ENCODE data around the gene KLF3.
A peak's percentile ranks its signal among the peaks of the same experiment; 100 is the strongest.
"Not testable (repeated sequence)": the region's sequence is repeated elsewhere in the genome, so short reads cannot be mapped to it uniquely, and the experiment has no call there.

KLF3 gene

DNA sequence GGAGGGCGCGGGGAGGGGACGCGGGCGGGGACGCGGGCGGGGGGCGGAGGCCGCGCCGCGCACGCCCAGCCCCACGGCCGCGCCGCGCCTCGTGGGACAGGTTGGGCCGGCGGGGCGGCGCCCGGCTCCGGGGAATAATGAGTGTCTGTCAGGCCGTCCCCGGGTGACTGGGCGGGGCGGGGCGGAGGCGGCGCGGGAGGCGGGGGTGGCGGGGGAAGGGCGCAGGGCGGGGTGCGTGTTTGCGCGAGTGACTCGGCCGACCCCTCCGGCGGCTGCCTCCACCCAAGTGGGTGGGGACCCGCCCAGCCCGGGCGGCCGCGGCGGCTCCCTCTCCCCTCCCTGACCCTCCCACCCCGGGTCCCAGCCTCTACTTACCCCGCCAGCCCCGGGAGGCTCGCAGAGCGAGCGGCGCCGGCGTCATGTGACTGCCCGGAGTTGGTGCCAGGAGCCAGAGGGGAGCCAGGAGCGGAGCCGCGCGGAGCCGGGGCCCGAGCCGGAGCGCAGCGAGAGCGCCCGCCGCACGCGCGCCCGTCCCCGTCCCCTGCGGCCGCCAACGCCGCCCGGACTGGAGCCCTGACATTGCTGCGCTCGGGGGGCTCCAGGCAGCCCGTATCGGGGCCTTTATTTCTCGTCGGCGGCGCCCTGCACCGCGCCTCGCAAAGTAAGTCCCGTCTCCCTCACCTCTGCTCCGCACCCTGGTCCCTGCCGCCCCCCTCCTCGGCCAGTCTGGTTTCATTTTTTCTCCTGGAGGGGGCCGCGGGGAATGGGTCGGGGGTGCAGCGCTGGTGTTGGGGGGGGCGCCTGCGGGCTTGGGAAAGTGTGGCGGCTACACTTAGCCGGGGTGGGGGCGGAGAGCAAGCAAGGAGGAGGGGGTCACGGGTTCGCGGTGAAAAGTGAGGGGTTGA lies at the start of gene KLF3:
KLF3 (plus strand) TSS at position 399 of the 905 bp plus-strand sequence. CDS start 16,427 bp downstream, outside the sequence.
- peak within 1 kb of the TSS; percentile 97 for H3K27ac ChIP-seq
- DNase-seq (ENCODE audit: low read depth, low spot score), result peak; percentile 74

DNA sequence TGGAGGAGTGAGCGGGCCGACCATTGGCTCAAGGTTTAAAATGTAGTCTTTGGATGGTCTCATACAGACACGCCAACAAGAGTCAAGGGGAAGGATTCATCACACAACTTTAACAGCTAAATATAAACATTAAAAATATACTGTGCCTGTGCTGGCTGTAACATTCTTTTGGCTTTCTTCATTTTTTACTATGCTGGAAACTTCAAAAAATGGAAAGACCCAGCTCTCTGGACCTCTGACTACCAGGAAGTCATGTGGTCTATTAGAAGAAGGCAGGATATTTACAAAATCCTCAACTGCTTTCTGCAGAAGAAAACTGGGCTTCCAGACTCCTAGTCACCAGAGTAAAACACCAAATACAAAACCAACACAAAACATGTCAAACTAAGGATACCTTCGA lies 49.8 kb upstream of the KLF3 start:
- H3K27ac ChIP-seq, result no peak overlapping the region
- DNase-seq (ENCODE audit: low read depth, low spot score), result no peak

DNA sequence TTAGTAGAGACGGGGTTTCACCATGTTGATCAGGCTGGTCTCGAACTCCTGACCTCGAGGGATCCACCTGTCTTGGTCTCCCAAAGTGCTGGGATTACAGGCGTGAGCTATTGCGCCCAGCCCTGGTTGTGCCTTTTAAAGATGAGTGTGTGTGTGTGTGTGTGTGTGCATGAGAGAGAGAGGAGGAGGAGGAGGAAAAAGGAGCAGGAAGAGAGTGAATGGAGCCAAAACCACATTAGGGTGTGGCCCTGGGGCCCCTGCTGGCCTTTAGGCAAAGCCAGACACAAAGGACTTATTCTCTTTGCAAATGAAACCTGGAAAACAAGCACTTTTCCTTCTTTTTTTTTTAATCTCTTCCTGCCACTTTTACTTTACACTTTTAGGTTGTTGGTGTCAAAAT lies 48.2 kb upstream of the KLF3 start:
- H3K27ac ChIP-seq, result no peak overlapping the region
- DNase-seq (ENCODE audit: low read depth, low spot score), result no peak

DNA sequence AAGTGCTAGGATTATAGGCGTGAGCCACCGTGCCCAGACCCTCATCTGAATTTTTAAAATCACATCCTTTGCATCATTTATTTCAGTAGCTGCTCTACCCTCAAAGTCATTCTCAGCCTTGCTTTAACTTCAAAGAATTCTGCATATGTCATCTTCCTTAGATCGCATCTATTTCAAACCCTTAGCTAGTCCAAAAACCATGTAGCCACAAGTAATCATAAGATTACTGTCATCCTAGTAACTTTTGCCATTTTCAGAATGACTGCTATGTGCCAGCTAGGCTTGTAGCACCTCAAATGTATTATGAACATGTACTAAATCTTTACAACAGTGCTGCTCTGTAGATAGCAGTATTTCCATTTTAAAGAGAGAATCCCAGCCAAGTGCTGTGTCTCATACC lies 45.5 kb upstream of the KLF3 start:
- no peak for DNase-seq (ENCODE audit: low read depth, low spot score)

DNA sequence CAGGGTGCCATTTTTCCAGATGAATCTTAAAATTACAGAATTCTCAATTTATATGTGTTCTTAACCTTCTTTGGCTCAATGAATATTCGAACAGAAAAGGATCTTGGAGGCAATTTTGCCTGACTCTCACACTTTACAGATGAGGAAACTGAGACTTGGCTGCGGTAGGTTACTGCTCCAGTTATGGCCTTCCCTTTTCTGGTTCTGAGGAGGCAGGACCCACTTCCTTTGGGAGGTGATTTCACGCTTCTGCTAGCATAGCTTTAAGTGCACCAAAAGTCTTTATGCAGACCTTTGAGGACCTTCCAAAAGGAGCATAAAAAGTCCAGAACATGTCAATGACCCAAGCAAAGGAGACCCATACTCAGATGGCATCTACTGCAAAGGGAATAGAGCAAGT lies 44.7 kb upstream of the KLF3 start:
- no peak for DNase-seq (ENCODE audit: low read depth, low spot score)

More for the DNA sequence above, 45.5 kb upstream of the KLF3 start:
- H3K27ac ChIP-seq, result no peak overlapping the region

DNA sequence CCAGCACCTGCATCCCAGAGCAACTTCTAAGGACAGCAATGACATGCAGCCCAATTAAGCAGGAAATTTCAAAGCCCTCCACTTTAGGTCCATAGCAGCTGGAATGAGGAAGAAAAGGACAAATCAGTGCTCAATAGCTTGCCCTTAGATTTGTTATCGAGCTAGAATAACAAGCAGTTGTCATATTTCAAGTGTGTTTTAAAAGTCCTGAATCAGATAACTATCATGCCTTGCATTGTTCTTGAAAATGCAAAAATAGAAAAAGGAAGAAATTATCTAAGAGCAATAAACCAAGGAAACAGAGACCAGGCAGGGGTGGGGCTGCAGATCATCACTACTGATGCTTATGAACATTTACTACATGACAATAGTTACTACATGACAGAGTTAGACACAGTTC lies 43.9 kb upstream of the KLF3 start:
- H3K27ac ChIP-seq, result peak overlapping the region; percentile 85
- DNase-seq (ENCODE audit: low read depth, low spot score), result no peak

More for the DNA sequence above, 44.7 kb upstream of the KLF3 start:
- H3K27ac ChIP-seq, result no peak overlapping the region

DNA sequence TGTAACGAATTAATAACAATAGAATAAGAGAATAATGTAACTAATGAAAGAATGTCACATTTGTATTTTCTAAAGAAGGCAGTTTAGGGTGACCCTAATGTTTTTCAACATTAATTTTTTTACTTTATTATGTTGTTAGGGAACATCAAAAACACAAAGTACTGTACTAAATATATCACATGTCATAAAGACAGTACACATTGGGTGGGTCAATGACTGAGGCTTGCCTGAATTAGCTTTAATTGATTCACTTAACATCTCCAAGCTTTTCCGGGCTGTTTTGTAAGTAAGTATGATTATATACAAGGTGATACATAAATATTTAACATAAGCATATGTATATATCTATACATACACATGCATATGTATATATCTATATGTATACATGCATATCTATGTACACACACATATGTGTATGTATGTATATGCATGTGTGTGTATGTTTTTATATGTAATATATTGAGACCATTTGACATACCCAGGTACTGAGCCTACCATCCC lies 43.4 kb upstream of the KLF3 start:
- peak overlapping the region; percentile 85 for H3K27ac ChIP-seq
- DNase-seq (ENCODE audit: low read depth, low spot score), result no peak

DNA sequence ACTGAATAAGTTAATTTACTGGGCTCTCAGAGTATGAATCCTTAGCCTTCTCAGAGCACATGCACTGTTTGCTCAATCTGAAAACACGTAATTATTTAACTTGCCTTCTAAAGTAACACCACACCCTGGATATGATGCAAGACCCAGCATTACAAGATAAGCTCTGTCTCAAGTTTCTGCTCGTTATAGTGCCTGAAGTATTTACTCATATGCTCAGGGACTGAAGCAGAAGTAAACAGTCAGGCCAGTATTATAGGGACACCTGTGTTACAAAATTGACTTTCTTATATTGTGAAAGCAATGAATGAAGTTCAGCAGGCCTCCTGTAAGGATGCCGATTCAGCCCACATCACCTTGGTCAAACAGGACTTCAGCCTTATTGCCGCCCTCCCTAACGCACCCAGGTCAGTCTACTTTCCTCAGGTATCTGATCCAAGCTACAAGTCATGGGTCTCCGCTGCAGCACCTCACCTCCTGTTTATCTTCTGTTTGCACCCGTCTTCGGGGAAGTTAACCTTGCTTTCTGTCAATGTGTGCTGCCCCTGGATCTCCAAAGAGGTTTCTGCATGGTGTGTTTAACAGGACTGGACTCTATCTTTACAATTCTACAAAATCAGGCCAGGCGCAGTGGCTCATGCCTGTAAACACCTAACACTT lies 42.8 kb upstream of the KLF3 start:
- DNase-seq (ENCODE audit: low read depth, low spot score), result peak; percentile 93
- peak overlapping the region; percentile 85 for H3K27ac ChIP-seq

DNA sequence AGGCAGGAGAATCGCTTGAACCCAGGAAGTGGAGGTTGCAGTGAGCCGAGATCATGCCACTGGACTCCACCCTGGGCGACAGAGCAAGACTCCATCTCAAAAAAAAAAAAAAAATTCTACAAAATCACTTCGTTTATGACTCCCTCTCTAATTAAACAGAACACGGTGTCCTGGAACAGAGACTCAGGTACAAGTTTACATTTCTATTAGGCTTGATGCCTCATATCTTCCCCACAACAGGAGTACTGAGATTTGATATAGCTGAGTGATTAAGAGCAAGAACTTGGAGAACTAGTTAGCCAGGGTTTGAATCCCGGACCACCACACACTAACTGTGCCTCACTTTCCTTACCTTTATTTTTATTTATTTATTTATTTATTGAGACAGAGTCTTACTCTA lies 42.2 kb upstream of the KLF3 start:
- peak overlapping the region; percentile 85 for H3K27ac ChIP-seq

DNA sequence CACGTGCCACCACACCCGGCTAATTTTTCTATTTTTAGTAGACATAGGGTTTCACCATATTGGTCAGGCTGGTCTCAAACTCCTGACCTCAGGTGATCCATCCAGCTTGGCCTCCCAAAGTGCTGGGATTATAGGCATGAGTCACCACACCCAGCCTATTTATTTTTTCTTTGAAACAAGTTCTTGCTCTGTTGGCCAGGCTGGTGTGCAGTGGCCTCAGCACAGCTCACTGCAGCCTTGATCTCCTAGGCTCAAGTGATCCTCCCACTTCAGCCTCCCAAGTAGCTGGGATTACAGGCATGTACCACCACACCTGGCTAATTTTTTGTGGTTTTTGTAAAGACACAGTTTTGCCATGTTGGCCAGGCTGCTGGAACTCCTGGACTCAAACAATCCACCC lies 41.7 kb upstream of the KLF3 start:
- H3K27ac ChIP-seq, result peak overlapping the region; percentile 85
- not testable (repeated sequence) for DNase-seq (ENCODE audit: low read depth, low spot score)

More for the DNA sequence above, 42.2 kb upstream of the KLF3 start:
- DNase-seq (ENCODE audit: low read depth, low spot score), result no peak

DNA sequence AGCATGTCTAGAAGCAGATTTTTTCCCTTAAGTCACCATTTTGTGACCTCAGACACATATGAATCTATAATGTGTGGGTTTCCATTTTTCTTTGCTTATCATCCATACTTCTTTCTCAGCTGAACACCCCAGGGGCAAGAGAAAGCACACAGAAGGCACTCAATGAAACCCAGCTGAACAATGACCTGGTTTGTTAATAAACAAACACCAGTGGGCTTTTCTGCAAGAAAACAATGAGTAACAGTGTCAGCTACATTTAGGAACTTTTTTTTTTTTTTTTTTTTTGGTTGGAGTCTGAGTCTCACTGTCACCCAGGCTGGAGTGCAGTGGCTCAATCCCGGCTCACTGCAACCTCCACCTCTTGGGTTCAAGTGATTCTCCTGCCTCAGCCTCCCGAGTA lies 40.7 kb upstream of the KLF3 start:
- no peak overlapping the region for H3K27ac ChIP-seq
- no peak for DNase-seq (ENCODE audit: low read depth, low spot score)

DNA sequence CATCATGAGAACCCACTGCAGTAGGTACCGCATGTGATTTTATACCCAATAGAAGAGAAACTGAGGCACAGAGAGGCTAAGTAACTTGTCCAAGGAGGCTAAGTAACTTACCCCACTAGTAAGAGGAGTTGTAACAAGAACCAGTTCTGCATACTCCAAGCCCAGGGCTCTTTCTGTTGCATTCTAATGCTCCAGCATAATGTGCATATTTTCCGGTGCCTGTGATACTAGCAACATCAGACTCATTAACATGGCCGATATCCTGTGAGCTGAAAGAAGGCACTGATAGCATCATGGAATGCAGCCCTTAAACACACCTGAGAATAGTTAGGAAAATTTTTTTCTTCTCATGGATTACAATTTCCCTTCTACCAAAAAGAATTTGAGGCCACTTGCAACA lies 39.7 kb upstream of the KLF3 start:
- no peak overlapping the region for H3K27ac ChIP-seq
- no peak for DNase-seq (ENCODE audit: low read depth, low spot score)

DNA sequence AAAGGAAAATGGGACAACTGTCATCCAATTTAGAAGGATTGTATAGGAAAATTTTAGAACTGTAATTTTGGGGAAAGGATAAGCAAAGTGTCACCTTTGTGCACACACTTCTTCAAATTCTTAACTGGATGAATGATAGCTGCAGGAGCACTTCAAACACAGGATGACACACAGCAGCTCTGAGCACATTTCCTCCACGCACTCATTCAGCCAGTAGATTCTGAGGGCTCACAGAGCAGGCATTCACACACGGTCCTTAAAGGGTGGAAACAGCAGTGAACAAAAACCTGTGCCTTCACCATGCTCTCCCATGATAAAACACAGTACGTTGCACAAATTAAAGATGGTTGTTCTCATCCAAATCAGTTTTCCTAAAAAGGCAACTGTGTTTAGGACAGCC lies 38.5 kb upstream of the KLF3 start:
- DNase-seq (ENCODE audit: low read depth, low spot score), result no peak
- H3K27ac ChIP-seq, result no peak overlapping the region

DNA sequence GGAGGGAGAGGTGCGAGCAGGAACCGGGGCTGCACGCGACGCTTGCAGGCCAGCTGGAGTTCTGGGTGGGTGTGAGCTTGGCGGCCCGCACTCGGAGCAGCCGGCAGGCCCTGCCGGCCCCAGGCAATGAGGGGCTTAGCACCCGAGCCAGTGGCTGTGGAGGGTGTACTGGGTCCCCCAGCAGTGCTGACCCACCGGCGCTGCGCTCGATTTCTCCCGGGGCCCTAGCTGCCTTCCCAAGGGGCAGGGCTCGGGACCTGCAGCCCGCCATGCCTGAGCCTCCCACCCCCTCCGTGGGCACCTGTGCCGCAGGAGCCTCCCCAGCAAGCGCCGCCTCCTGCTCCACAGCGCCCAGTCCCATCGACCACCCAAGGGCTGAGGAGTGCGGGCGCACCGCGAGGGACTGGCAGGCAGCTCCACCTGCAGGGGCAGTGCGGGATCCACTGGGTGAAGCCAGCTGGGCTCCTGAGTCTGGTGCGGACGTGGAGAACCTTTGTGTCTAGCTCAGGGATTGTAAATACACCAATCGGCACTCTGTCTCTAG lies 37.0 kb upstream of the KLF3 start:
- not testable (repeated sequence) for DNase-seq (ENCODE audit: low read depth, low spot score); H3K27ac ChIP-seq

DNA sequence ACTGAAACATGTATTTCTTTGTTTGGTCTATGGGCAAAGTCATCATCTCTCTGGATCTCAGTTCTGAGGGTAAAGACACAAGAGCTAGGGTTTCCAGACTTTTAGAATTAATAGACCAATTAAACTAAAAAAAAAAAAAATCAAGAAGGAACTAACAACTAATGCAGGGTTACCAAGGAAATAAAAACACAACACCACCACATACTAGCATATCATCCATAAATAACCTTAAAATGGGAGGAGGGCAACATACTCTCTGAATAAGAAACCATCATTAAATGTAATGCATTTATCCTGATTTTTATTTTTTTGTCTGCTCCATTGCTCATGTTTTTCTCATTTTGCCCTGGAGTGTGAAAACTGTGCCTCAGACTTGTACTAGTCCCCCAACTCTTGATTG lies 33.5 kb upstream of the KLF3 start:
- no peak overlapping the region for H3K27ac ChIP-seq
- DNase-seq (ENCODE audit: low read depth, low spot score), result no peak

DNA sequence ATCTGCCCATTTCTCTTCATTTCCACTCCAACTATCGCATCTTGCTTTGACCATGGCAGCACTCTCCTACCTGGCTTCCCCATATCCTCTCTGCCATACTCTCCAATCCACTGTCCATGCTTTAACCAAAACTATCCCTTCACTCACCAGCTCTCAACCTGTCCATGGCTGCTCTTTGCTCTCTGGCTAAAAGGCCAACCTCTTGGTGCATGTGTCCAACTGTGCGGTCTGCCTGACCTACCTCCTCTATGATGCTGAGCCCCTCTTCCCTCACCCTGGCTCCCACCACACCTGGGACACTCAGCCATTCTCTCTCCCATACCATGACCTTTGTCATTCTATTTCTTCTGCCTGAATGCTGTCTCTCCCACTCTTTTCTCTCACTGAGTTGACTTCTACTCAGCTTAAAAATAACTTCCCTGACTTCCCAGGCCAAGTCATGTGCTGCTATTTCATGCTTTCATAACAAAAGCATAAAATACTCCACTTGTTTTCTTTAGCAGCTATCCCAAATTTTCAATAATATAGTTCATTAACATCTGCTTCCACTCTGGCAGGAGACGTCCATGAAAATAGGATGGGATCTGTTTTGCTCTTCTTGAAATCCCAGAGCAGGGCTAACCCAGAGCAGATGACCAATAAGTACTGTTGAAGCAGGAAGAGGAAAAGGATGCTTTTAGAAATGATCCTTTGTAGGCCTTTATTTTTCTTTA lies 29.8 kb upstream of the KLF3 start:
- H3K27ac ChIP-seq, result no peak overlapping the region
- no peak for DNase-seq (ENCODE audit: low read depth, low spot score)

DNA sequence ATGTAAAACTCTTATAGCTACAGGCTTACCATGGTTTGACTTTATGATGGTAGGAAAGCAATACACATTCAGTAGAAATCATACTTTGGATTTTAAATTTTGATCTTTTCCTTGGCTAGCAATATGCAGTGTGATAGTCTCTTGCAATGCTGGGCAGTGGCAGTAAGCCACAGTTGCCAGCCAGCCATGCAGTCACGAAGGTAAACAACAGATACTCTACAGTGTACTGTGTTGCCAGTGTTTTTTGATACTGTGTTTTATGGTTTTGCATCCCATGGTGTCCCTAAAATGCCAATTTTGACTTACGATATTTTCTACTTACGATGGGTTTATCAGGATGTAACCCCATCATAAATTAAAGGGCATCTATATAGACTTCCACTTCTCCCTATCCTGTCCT lies 24.8 kb upstream of the KLF3 start:
- DNase-seq (ENCODE audit: low read depth, low spot score), result no peak
- H3K27ac ChIP-seq, result no peak overlapping the region

DNA sequence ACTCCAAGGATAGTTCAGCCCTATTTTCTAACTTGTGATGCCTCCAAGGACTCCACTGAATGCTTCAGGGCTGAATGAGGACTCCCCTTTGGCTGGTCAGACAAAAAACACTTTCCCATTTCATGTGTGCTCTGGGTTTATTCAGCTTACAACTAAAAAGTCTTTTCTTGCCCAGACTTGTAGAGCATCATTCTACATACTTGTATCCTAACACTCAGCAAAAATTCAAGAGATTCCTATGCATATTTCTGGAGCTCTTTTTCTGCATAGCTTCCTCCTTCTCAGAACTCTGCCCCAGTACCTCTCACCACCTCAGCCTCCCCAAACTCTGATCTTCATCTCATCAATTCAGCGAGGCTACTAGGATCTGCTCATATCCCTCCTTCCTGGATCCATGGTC lies 22.2 kb upstream of the KLF3 start:
- DNase-seq (ENCODE audit: low read depth, low spot score), result no peak
- H3K27ac ChIP-seq, result no peak overlapping the region

DNA sequence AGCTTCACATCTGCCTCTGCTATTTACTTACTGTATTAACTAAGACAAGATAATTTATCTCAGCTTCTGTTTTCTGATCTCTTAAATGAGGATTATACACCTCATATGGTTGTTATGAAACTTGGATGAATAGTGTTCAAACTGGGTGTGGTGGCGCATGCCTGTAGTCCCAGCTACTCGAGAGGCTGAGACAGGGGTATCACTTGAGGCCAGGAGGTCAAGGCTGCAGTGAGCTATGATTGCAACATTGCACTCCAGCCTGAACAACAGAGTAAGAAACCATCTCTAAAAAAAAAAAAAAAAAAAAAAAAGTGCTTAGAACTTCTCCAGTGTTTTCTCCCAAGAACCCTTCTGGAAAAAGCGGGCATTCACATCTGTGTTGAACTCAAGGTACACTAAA lies 19.8 kb upstream of the KLF3 start:
- DNase-seq (ENCODE audit: low read depth, low spot score), result no peak
- H3K27ac ChIP-seq, result no peak overlapping the region

DNA sequence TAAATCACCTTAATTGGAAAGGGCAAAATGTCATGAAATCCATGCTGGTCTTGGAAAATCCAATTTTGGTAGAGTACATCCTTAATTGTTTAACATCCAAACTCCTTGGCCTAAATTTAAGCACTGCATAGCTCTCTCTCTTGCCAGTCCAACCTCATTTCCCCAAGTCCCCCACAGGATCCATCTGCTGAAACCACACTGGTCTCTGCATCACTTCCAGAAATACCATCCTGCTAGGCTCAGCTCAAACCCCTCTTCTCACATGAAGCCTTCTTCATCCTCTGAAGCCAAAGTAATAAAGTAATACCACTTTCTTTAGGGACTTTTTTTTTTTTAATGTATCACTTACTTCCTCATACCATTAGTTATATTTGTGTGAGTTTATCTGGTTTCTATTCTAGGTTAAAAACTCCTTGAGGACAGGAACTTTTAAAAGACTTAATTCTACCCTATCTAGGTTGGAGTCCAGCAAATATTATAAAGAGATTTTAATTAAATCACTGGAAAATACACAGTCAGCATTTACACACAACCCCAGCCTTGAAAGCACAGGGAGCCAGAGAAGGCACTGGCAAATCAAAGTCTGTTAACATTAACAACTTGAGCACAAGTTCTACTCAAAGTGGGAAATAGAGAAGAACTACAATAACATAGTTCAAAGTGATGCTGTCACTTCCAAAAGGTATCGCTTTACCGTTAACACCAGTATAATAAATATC lies 16.7 kb upstream of the KLF3 start:
- no peak for DNase-seq (ENCODE audit: low read depth, low spot score)
- no peak overlapping the region for H3K27ac ChIP-seq

All from epithelial cell of prostate (primary cell).